B cell (primary cell): Measurements from ENCODE around the gene LRFN5.

Experiments used
- EZH2 ChIP-seq: IDR thresholded peaks from 2 replicates; pipeline ENCODE4 v1.6.1; 2012; ENCODE audit warnings: borderline replicate concordance, low read depth, mild to moderate bottlenecking, moderate library complexity, low read length; ENCODE audit not compliant: insufficient read depth, poor library complexity, severe bottlenecking
- TF ChIP-seq, protein P1 (sequence below): fragments of 200-600 bp; IDR thresholded peaks from one replicate; pipeline ENCODE4 v1.8.0; 2022; ENCODE audit warnings: antibody characterized with exemption, mild to moderate bottlenecking

DNA sequence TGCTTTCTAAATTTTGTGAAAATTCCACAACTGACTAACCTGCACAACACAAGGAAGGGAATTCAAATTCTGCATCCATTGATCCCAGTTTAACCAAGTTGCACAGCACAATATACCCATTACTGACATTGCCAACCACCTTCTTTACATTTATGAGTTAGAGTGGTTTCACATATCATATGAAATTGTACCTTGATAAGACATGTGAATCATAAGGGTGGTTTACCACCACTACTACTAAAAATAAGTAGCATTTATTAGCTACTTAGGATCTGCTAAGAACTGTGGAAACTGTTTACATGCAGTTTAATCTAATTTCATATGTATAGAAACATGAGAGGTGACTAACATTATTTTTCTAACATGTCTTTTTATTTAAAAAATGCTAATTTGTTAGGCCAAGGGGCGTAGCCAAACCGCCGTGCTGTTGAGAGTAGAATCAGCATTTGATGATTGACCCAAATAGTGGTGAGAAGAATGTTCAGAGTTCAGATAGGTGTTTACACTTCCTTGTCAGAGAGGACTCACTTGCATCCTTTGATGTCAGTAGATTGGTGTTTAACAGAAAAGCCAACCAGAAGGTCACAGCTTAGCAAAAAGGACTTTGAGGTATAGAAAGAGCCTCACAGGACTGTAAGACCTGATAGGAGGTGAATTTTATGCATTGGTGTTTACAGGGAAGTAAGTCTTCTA lies 56.2 kb downstream of the LRFN5 start:
- TF ChIP-seq, protein P1, sequence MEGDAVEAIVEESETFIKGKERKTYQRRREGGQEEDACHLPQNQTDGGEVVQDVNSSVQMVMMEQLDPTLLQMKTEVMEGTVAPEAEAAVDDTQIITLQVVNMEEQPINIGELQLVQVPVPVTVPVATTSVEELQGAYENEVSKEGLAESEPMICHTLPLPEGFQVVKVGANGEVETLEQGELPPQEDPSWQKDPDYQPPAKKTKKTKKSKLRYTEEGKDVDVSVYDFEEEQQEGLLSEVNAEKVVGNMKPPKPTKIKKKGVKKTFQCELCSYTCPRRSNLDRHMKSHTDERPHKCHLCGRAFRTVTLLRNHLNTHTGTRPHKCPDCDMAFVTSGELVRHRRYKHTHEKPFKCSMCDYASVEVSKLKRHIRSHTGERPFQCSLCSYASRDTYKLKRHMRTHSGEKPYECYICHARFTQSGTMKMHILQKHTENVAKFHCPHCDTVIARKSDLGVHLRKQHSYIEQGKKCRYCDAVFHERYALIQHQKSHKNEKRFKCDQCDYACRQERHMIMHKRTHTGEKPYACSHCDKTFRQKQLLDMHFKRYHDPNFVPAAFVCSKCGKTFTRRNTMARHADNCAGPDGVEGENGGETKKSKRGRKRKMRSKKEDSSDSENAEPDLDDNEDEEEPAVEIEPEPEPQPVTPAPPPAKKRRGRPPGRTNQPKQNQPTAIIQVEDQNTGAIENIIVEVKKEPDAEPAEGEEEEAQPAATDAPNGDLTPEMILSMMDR: no peak
- no peak for TF ChIP-seq EZH2
